ENCODE measurements around the gene NPTX2. TPM values are rescaled to one million over a fixed set of nuclear protein-coding genes. Genes with fewer than 3 reads are reported as not detected.
"Not testable (repeated sequence)": the region's sequence is repeated elsewhere in the genome, so short reads cannot be mapped to it uniquely, and the experiment has no call there.

NPTX2 gene
- total RNA-seq, 1 experiment from 2014 or later, result not detected

DNA sequence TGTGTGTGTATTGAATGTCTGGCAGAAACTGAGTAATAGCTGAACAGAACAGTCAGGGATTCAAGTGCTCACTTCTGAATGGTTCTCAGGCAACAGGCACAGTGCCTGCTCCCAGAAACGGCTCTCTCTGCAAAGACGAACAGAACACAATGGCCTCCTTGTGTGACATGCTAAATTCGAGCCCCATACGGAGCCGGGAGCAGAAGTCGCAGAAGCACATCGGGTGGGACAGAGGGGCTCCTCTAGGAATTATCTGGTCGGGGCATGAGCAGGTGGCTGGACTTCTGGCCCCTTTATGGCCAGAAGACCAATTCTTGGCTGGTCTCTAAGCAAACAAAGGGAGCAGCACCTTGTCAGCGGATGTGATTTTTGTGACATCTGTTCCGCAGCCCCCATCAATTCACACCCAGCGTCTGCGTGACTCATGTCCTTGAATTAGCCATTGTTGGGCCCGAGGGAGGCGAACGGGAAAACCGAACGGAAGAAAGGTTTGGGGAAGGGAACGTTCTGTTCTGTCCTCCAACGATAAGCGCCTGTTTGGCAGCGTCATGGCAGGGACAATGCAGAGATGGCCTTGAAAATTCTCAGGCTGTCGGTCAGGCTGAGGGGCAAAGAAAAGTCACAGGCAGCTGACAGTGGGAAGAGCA lies 47.3 kb upstream of the NPTX2 start:
- TF ChIP-seq, protein P1, sequence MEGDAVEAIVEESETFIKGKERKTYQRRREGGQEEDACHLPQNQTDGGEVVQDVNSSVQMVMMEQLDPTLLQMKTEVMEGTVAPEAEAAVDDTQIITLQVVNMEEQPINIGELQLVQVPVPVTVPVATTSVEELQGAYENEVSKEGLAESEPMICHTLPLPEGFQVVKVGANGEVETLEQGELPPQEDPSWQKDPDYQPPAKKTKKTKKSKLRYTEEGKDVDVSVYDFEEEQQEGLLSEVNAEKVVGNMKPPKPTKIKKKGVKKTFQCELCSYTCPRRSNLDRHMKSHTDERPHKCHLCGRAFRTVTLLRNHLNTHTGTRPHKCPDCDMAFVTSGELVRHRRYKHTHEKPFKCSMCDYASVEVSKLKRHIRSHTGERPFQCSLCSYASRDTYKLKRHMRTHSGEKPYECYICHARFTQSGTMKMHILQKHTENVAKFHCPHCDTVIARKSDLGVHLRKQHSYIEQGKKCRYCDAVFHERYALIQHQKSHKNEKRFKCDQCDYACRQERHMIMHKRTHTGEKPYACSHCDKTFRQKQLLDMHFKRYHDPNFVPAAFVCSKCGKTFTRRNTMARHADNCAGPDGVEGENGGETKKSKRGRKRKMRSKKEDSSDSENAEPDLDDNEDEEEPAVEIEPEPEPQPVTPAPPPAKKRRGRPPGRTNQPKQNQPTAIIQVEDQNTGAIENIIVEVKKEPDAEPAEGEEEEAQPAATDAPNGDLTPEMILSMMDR (IDR thresholded peaks at IDR 0.05; ENCODE audit: insufficient read depth in 1 of 2, low read depth in 1 of 2, low read length in 1 of 2, severe bottlenecking in 1 of 2, unreplicated experiment in 1 of 2), result no peak
- H3K9me3 ChIP-seq, result no peaks in the 10 kb centered on the region
- ChIA-PET POLR2A (no interaction called here), CTCF (no interaction called here)
- no peaks in the 10 kb centered on the region for H3K27me3 ChIP-seq (replicated peaks; ENCODE audit: control insufficient read depth, insufficient read depth, low read length)
- intact Hi-C loops (cut with micrococcal nuclease; ENCODE audit: unreplicated experiment), result no loop called here
- no peaks in the 10 kb centered on the region for H3K4me1 Mint-ChIP-seq (ENCODE audit: low read depth, unreplicated experiment)
- no peak overlapping the region for H3K4me3 Mint-ChIP-seq (ENCODE audit: unreplicated experiment)
- peaks cover 13% of the 10 kb centered on the region for H3K27me3 Mint-ChIP-seq (ENCODE audit: insufficient read depth, unreplicated experiment)
- no peak overlapping the region for H3K4me3 ChIP-seq (ENCODE audit: low read depth, low read length)
- no TSS peak for BruUV-seq (replicated peaks)
- no peaks in the 10 kb centered on the region for H3K36me3 ChIP-seq (ENCODE audit: control insufficient read depth, insufficient read depth, low read length)
- H3K36me3 Mint-ChIP-seq (ENCODE audit: insufficient read depth, unreplicated experiment), result no peaks in the 10 kb centered on the region
- H3K27ac Mint-ChIP-seq (ENCODE audit: unreplicated experiment), result peak overlapping the region; percentile 35
- peaks cover 4% of the 10 kb centered on the region for H3K9me3 Mint-ChIP-seq (ENCODE audit: unreplicated experiment)
- no peak for DNase-seq
- no peaks in the 10 kb centered on the region for H3K4me1 ChIP-seq

DNA sequence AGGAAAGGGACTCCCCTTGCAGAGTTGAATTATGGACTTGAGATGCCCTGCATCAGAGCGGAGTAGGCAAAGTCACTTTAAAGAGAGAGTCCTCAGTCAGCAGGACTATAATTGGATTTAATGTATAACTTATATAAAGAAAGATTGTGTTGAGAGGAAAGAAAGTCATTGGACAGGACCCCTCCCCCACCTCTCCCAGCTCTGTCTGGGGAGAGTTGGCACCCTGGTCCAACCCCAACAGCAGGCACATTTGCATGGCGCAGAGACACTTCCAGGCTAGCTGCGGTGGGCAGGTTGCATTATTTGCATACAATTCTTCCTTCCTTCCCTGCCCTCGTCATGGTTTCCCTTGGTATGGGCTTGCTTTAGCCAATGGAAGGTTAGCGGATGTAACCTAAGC lies 46.1 kb upstream of the NPTX2 start:
- no peak for DNase-seq
- BruUV-seq (replicated peaks), result no TSS peak
- intact Hi-C loops (cut with micrococcal nuclease; ENCODE audit: unreplicated experiment), result no loop called here
- TF ChIP-seq, protein P1 (IDR thresholded peaks at IDR 0.05; ENCODE audit: insufficient read depth in 1 of 2, low read depth in 1 of 2, low read length in 1 of 2, severe bottlenecking in 1 of 2, unreplicated experiment in 1 of 2), result no peak
- H3K36me3 ChIP-seq (ENCODE audit: control insufficient read depth, insufficient read depth, low read length), result no peaks in the 10 kb centered on the region
- Mint-ChIP-seq H3K4me1 (ENCODE audit: low read depth, unreplicated experiment) (no peaks in the 10 kb centered on the region), H3K9me3 (ENCODE audit: unreplicated experiment) (peaks cover 7% of the 10 kb centered on the region), H3K27ac (ENCODE audit: unreplicated experiment) (no peak overlapping the region), H3K4me3 (ENCODE audit: unreplicated experiment) (no peak overlapping the region), H3K36me3 (ENCODE audit: insufficient read depth, unreplicated experiment) (no peaks in the 10 kb centered on the region), H3K27me3 (ENCODE audit: insufficient read depth, unreplicated experiment) (peaks cover 13% of the 10 kb centered on the region)
- H3K4me3 ChIP-seq (ENCODE audit: low read depth, low read length), result no peak overlapping the region
- no peaks in the 10 kb centered on the region for H3K27me3 ChIP-seq (replicated peaks; ENCODE audit: control insufficient read depth, insufficient read depth, low read length)
- CTCF ChIA-PET, result no interaction called here
- POLR2A ChIA-PET, result no interaction called here
- peaks cover 6% of the 10 kb centered on the region for H3K9me3 ChIP-seq
- H3K4me1 ChIP-seq, result no peaks in the 10 kb centered on the region

DNA sequence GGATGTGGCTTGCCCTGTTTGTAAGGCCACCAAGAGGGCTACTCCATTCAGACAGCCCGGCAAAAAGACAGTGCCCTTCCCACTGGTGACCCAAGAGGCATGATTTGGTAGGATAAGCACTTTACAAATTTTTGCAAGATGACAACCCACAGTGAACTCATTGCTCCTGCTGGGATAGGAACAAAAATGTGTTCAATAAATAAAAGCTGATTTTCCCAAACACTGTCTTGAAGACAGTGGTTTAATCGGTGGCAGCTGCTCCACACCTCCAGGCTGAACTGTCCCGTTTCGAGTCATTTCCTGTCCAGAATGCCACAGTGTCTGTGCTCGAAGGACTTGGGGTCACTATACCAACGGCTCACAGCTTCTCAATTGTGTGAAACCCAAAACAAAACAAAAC lies 45.1 kb upstream of the NPTX2 start:
- no peaks in the 10 kb centered on the region for H3K4me1 Mint-ChIP-seq (ENCODE audit: low read depth, unreplicated experiment)
- POLR2A ChIA-PET, result no interaction called here
- no peaks in the 10 kb centered on the region for H3K4me1 ChIP-seq
- H3K27me3 Mint-ChIP-seq (ENCODE audit: insufficient read depth, unreplicated experiment), result peaks cover 9% of the 10 kb centered on the region
- H3K27me3 ChIP-seq (replicated peaks; ENCODE audit: control insufficient read depth, insufficient read depth, low read length), result no peaks in the 10 kb centered on the region
- CTCF ChIA-PET, result no interaction called here
- no peak for DNase-seq
- peaks cover 16% of the 10 kb centered on the region for H3K9me3 Mint-ChIP-seq (ENCODE audit: unreplicated experiment)
- H3K36me3 Mint-ChIP-seq (ENCODE audit: insufficient read depth, unreplicated experiment), result no peaks in the 10 kb centered on the region
- no peaks in the 10 kb centered on the region for H3K36me3 ChIP-seq (ENCODE audit: control insufficient read depth, insufficient read depth, low read length)
- intact Hi-C loops (cut with micrococcal nuclease; ENCODE audit: unreplicated experiment), result no loop called here
- H3K9me3 ChIP-seq, result peaks cover 6% of the 10 kb centered on the region
- no peak overlapping the region for H3K4me3 Mint-ChIP-seq (ENCODE audit: unreplicated experiment)
- H3K27ac Mint-ChIP-seq (ENCODE audit: unreplicated experiment), result no peak overlapping the region
- TF ChIP-seq, protein P1 (IDR thresholded peaks at IDR 0.05; ENCODE audit: insufficient read depth in 1 of 2, low read depth in 1 of 2, low read length in 1 of 2, severe bottlenecking in 1 of 2, unreplicated experiment in 1 of 2), result no peak
- no TSS peak for BruUV-seq (replicated peaks)
- H3K4me3 ChIP-seq (ENCODE audit: low read depth, low read length), result no peak overlapping the region

DNA sequence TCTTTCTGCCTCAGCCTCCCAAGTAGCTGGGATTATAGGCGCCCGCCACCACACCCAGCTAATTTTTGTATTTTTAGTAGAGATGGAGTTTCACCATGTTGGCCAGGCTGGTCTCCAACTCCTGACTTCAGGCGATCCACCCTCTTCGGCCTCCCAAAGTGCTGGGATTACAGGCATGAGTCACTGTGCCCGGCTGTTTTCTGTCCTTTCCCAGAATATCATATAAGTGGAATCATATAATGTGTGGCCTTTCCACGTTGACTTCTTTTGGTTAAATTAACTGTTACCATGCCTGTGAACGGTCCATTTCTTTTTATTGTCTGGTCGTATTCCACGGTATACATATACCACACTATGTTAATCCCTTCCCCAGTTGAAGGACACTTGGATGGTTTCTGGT lies 44.4 kb upstream of the NPTX2 start:
- POLR2A ChIA-PET; H3K4me3 Mint-ChIP-seq (ENCODE audit: unreplicated experiment): not testable (repeated sequence)

More for the DNA sequence above, 44.4 kb upstream of the NPTX2 start:
- H3K27me3 ChIP-seq (replicated peaks; ENCODE audit: control insufficient read depth, insufficient read depth, low read length); H3K4me1 ChIP-seq; BruUV-seq (replicated peaks); H3K36me3 ChIP-seq (ENCODE audit: control insufficient read depth, insufficient read depth, low read length); H3K36me3 Mint-ChIP-seq (ENCODE audit: insufficient read depth, unreplicated experiment); H3K27me3 Mint-ChIP-seq (ENCODE audit: insufficient read depth, unreplicated experiment); H3K4me3 ChIP-seq (ENCODE audit: low read depth, low read length); H3K4me1 Mint-ChIP-seq (ENCODE audit: low read depth, unreplicated experiment); DNase-seq; H3K9me3 ChIP-seq; H3K27ac Mint-ChIP-seq (ENCODE audit: unreplicated experiment); intact Hi-C loops (cut with micrococcal nuclease; ENCODE audit: unreplicated experiment); CTCF ChIA-PET: not testable (repeated sequence)
- peaks cover 17% of the 10 kb centered on the region for H3K9me3 Mint-ChIP-seq (ENCODE audit: unreplicated experiment)
